ENCODE data around the gene RPN1. TPM values are rescaled to one million over a fixed set of nuclear protein-coding genes. Genes with fewer than 3 reads are reported as not detected.

Gene RPN1
- total RNA-seq, 1 donor from 2014 or later, result 149 TPM

DNA sequence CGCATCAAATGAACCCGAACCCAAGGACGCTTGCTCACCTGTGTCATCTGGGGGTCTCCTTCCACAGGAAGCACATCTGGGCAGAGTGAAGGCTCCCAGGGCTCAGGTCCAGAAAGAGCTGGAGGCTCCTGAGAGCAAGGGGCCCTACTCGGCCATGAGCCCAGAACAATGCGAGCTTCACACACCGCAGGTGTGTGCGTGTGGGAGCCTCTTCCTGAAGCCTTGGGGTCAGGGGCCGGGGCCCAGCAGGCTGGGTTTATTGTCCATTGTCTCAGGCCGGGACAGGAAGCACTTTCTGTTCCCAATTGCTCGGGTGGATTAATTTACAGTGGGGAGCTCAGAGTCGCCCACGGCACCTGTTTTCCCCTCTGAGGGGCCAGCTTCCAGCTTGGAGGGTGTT is 74.8 kb downstream of the RPN1 start:
- DNase-seq (ENCODE audit: extremely low spot score in 2 of 2), result no peak
- no peaks in the 10 kb centered on the region for H3K4me1 ChIP-seq
- no peaks in the 10 kb centered on the region for H3K27me3 ChIP-seq
- intact Hi-C loops (cut with DNase I), result no loop called here
- no peak overlapping the region for H3K27ac ChIP-seq
- H3K9me3 ChIP-seq, result no peaks in the 10 kb centered on the region
- H3K36me3 ChIP-seq, result no peaks in the 10 kb centered on the region
- TF ChIP-seq POLR2A (IDR thresholded peaks at IDR 0.05), result no peak
- no peak for TF ChIP-seq POLR2AphosphoS5 (IDR thresholded peaks at IDR 0.05; ENCODE audit: insufficient read depth in 1 of 2, low read depth in 1 of 2)
- TF ChIP-seq, protein P1, sequence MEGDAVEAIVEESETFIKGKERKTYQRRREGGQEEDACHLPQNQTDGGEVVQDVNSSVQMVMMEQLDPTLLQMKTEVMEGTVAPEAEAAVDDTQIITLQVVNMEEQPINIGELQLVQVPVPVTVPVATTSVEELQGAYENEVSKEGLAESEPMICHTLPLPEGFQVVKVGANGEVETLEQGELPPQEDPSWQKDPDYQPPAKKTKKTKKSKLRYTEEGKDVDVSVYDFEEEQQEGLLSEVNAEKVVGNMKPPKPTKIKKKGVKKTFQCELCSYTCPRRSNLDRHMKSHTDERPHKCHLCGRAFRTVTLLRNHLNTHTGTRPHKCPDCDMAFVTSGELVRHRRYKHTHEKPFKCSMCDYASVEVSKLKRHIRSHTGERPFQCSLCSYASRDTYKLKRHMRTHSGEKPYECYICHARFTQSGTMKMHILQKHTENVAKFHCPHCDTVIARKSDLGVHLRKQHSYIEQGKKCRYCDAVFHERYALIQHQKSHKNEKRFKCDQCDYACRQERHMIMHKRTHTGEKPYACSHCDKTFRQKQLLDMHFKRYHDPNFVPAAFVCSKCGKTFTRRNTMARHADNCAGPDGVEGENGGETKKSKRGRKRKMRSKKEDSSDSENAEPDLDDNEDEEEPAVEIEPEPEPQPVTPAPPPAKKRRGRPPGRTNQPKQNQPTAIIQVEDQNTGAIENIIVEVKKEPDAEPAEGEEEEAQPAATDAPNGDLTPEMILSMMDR (IDR thresholded peaks at IDR 0.05), result no peak
- no peak overlapping the region for H3K4me3 ChIP-seq

DNA sequence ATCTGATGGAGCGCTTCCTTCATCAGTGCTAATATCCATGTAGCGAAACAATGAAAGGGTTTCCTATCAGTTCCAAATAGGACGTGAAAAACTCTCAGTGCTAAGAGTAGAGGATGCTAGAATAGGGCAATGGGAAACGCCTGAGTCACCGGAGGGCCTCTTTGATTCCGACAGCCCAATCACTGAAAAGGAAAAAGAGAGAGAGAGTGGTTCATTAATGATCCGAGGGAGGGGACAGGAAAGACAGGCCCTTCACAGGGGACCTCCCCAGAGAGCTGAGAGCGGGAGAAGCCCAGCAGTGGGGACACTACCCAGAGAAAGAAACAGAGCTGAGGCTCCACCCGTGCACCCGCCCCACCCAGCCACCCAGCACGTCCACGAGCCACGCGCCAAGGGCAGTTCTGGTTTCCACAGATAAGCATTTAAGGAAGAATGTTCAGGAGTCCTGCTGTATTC is 76.9 kb downstream of the RPN1 start:
- no peak overlapping the region for H3K27ac ChIP-seq
- H3K4me3 ChIP-seq, result no peak overlapping the region
- intact Hi-C loops (cut with DNase I), result no loop called here
- H3K9me3 ChIP-seq, result no peaks in the 10 kb centered on the region
- H3K4me1 ChIP-seq, result no peaks in the 10 kb centered on the region
- no peaks in the 10 kb centered on the region for H3K27me3 ChIP-seq
- no peak for TF ChIP-seq POLR2AphosphoS5 (IDR thresholded peaks at IDR 0.05; ENCODE audit: insufficient read depth in 1 of 2, low read depth in 1 of 2)
- TF ChIP-seq, protein P1 (IDR thresholded peaks at IDR 0.05), result no peak
- no peak for TF ChIP-seq POLR2A (IDR thresholded peaks at IDR 0.05)
- DNase-seq (ENCODE audit: extremely low spot score in 2 of 2), result no peak
- H3K36me3 ChIP-seq, result no peaks in the 10 kb centered on the region

GRCh38 chr3:128573160-128573559 is 77.5 kb downstream of the RPN1 start:
- Histone ChIP-seq H3K27ac (no peak overlapping the region), H3K9me3 (no peaks in the 10 kb centered on the region), H3K4me1 (no peaks in the 10 kb centered on the region), H3K4me3 (no peak overlapping the region), H3K27me3 (no peaks in the 10 kb centered on the region), H3K36me3 (no peaks in the 10 kb centered on the region)
- TF ChIP-seq POLR2AphosphoS5 (IDR thresholded peaks at IDR 0.05; ENCODE audit: insufficient read depth in 1 of 2, low read depth in 1 of 2) (no peak), POLR2A (IDR thresholded peaks at IDR 0.05) (no peak)
- intact Hi-C loops (cut with DNase I), result no loop called here
- no peak for DNase-seq (ENCODE audit: extremely low spot score in 2 of 2)

- Histone ChIP-seq H3K27me3 (no peaks in the 10 kb centered on the region), H3K4me3 (no peak overlapping the region), H3K36me3 (no peaks in the 10 kb centered on the region), H3K9me3 (no peaks in the 10 kb centered on the region), H3K4me1 (no peaks in the 10 kb centered on the region), H3K27ac (no peak overlapping the region)
- intact Hi-C loops (cut with DNase I), result no loop called here
- DNase-seq (ENCODE audit: extremely low spot score in 2 of 2), result no peak
- TF ChIP-seq, protein P1 (IDR thresholded peaks at IDR 0.05), result no peak
Observed at GRCh38 chr3:128572644-128573105, 77.9 kb downstream of the RPN1 start.

GRCh38 chr3:128572013-128572412 is 78.6 kb downstream of the RPN1 start:
- no peaks in the 10 kb centered on the region for H3K36me3 ChIP-seq
- H3K4me3 ChIP-seq, result no peak overlapping the region
- H3K27ac ChIP-seq, result no peak overlapping the region
- DNase-seq (ENCODE audit: extremely low spot score in 2 of 2), result no peak
- no peaks in the 10 kb centered on the region for H3K9me3 ChIP-seq
- TF ChIP-seq POLR2A (IDR thresholded peaks at IDR 0.05), result no peak
- TF ChIP-seq POLR2AphosphoS5 (IDR thresholded peaks at IDR 0.05; ENCODE audit: insufficient read depth in 1 of 2, low read depth in 1 of 2), result no peak
- TF ChIP-seq, protein P1 (IDR thresholded peaks at IDR 0.05), result no peak
- intact Hi-C loops (cut with DNase I), result no loop called here
- no peaks in the 10 kb centered on the region for H3K4me1 ChIP-seq
- H3K27me3 ChIP-seq, result no peaks in the 10 kb centered on the region

Other genes starting within 250 kb of the RPN1 start
- gene DNAJB8, start 183.9 kb downstream of the RPN1 start, total RNA-seq, result not detected
- gene GATA2, start 157.6 kb downstream of the RPN1 start, total RNA-seq, result 50.6 TPM
- 122 TPM for gene RAB7A, start 75.4 kb upstream of the RPN1 start, total RNA-seq
- 43.0 TPM for gene ACAD9, start 228.8 kb upstream of the RPN1 start, total RNA-seq

Data from vagina (tissue), 2 donors.